Stomach (tissue), 9 donors: ENCODE results near the gene TRIM36. TPM values are rescaled to one million over a fixed set of nuclear protein-coding genes. Genes with fewer than 3 reads are reported as not detected.

Experiments used
- DNase-seq, 2 donors: peaks; one replicate each; pipeline versions ENCODE4 v3.0.0 to v3.0.0-alpha.2; 2013 to 2019
- H3K27ac ChIP-seq, 5 donors: fragments of 200-600 bp in 4 of 5; sonication (generic) in 4 of 5; one replicate each; pipeline ENCODE4 v1.5.1; 2013 to 2019; ENCODE audit warnings: mild to moderate bottlenecking in 1 of 5, moderate library complexity in 1 of 5
- H3K27me3 ChIP-seq, 3 donors: fragments of 200-600 bp; sonication (generic); one replicate each; pipeline ENCODE4 v1.5.1; 2017 to 2019; ENCODE audit warnings: mixed run types in 1 of 3
- H3K36me3 ChIP-seq, 4 donors: fragments of 200-600 bp; sonication (generic); 1 replicate in 3 of 4; 2 replicates in 1 of 4; pipeline ENCODE4 v1.5.1; 2016 to 2019
- H3K4me1 ChIP-seq, 4 donors: fragments of 200-600 bp; sonication (generic); one replicate each; pipeline ENCODE4 v1.5.1; 2016 to 2019
- H3K4me3 ChIP-seq, 4 donors: fragments of 200-600 bp; sonication (generic) in 3 of 4; one replicate each; pipeline ENCODE4 v1.5.1; 2016 to 2019; ENCODE audit warnings: mild to moderate bottlenecking in 1 of 4
- H3K9me3 ChIP-seq, 4 donors: fragments of 200-600 bp; sonication (generic); one replicate each; pipeline ENCODE4 v1.5.1; 2016 to 2019
- CTCF ChIP-seq, 7 experiments: fragments of 450-650 bp in 4 of 7; fragments of 200-600 bp in 3 of 7; sonication (generic) in 3 of 7; IDR thresholded peaks; one replicate each; pipeline ENCODE4 v1.5.1; 2016 to 2019; ENCODE audit warnings: antibody characterized with exemption in 7 of 7, control low read depth in 2 of 7, mild to moderate bottlenecking in 1 of 7
- EP300 ChIP-seq: sonication (generic); formaldehyde crosslinking; IDR thresholded peaks from one replicate; pipeline ENCODE4 v1.6.1; 2017; ENCODE audit warnings: antibody characterized with exemption
- POLR2A ChIP-seq, 4 donors: fragments of 450-650 bp; IDR thresholded peaks; one replicate each; pipeline ENCODE4 v1.6.1; 2016; ENCODE audit warnings: antibody characterized with exemption in 4 of 4, control low read depth in 2 of 4, mild to moderate bottlenecking in 1 of 4, moderate library complexity in 1 of 4
- POLR2AphosphoS5 ChIP-seq, 3 donors: sonication (generic); formaldehyde crosslinking; IDR thresholded peaks; one replicate each; pipeline ENCODE4 v1.6.1; 2016; ENCODE audit warnings: antibody characterized with exemption in 3 of 3
- WGBS, 5 donors: extraction: QIAGEN DNeasy Blood & Tissue Kit in 3 of 5; methylation state at CpG; one replicate each; pipeline versions ENCODE4 v1.1.5 to v1.1.7; 2013 to 2018; 5-methylcytosine and 5-hydroxymethylcytosine counted together
- intact Hi-C: fragments of 100-400 bp; cut with DNase I; formaldehyde crosslinking; loops from one replicate; pipeline ENCODE4 v1.15.1; 2023; ENCODE audit warnings: low total_unique reads
- polyA plus RNA-seq, 3 donors: library from polyadenylated mRNA; stranded (reverse); fragments of 200-250 nt; gene quantifications; one replicate each; pipeline ENCODE4 v1.2.3, GENCODE V29; 2013
- total RNA-seq, 5 donors: library from RNA; depleted of rRNA; stranded (reverse); fragments of >200 nt; gene quantifications; one replicate each; pipeline versions ENCODE4 v1.1.0 to v1.2.3, GENCODE V29; 2014 to 2016
- donor health status: healthy with polysubstance abuse.
- donor health status: Bipolar disorder and iron deficiency.
- donor health status: healthy.

Gene TRIM36
- total and polyA plus RNA-seq, 8 donors = 1.8 to 36.5 (median 6.1) TPM

- WGBS, 5 donors = 32 to 65% (median 47%) methylated on average over 3 of the region's 3 CpGs
- TF ChIP-seq EP300 (no peak), POLR2AphosphoS5 (IDR thresholded peaks at IDR 0.05) (no peak), CTCF (IDR thresholded peaks at IDR 0.05) (no peak), POLR2A (IDR thresholded peaks at IDR 0.05) (no peak)
These were observed 8.7 kb downstream of the TRIM36 start for GRCh38 chr5:115160975-115161475.

GRCh38 chr5:115151208-115151805, 18.4 kb downstream of the TRIM36 start:
- Histone ChIP-seq H3K27ac (no peak overlapping the region), H3K27me3 (no peaks in the 10 kb centered on the region), H3K9me3 (peaks cover 0 to 20% (median 10%) of the 10 kb centered on the region in 4 donors), H3K4me3 (no peak overlapping the region), H3K36me3 (no peaks in the 10 kb centered on the region), H3K4me1 (no peaks in the 10 kb centered on the region)
- TF ChIP-seq POLR2A (IDR thresholded peaks at IDR 0.05) = no peak
- no peak for TF ChIP-seq CTCF (IDR thresholded peaks at IDR 0.05)
- TF ChIP-seq EP300 = no peak
- TF ChIP-seq POLR2AphosphoS5 (IDR thresholded peaks at IDR 0.05) = no peak
- intact Hi-C loops = no loop called here
- 88 to 96% (median 93%) methylated on average over 6 of the region's 6 CpGs for WGBS, 5 donors
- DNase-seq = no peak

More at GRCh38 chr5:115160975-115161475, 8.7 kb downstream of the TRIM36 start:
- intact Hi-C loops = no loop called here
- H3K4me3 ChIP-seq = no peak overlapping the region
- H3K9me3 ChIP-seq = peaks cover 0 to 8% (median 6%) of the 10 kb centered on the region in 4 donors
- H3K27ac ChIP-seq = no peak overlapping the region
- DNase-seq = peak in 1 of 2 donors; percentile 16
- peaks cover 0 to 15% (median 0%) of the 10 kb centered on the region in 3 donors for H3K27me3 ChIP-seq
- H3K4me1 ChIP-seq = no peaks in the 10 kb centered on the region
- H3K36me3 ChIP-seq = peaks cover 0 to 4% (median 0%) of the 10 kb centered on the region in 4 donors

- Histone ChIP-seq H3K36me3 (no peaks in the 10 kb centered on the region), H3K4me1 (no peaks in the 10 kb centered on the region), H3K27ac (no peak overlapping the region), H3K27me3 (no peaks in the 10 kb centered on the region), H3K9me3 (peaks cover 0 to 20% (median 9%) of the 10 kb centered on the region in 4 donors), H3K4me3 (no peak overlapping the region)
- DNase-seq = no peak
- TF ChIP-seq POLR2AphosphoS5 (IDR thresholded peaks at IDR 0.05) = no peak
- TF ChIP-seq EP300 = no peak
- no peak for TF ChIP-seq CTCF (IDR thresholded peaks at IDR 0.05)
- TF ChIP-seq POLR2A (IDR thresholded peaks at IDR 0.05) = no peak
- 81 to 90% (median 88%) methylated on average over 5 of the region's 5 CpGs for WGBS, 5 donors
- intact Hi-C loops = no loop called here
These were observed 19.2 kb downstream of the TRIM36 start for GRCh38 chr5:115150512-115150911.

- Histone ChIP-seq H3K9me3 (peaks cover 0 to 4% (median under 1%) of the 10 kb centered on the region in 4 donors), H3K4me1 (no peaks in the 10 kb centered on the region), H3K36me3 (no peaks in the 10 kb centered on the region), H3K4me3 (no peak overlapping the region), H3K27ac (no peak overlapping the region), H3K27me3 (no peaks in the 10 kb centered on the region)
- intact Hi-C loops = no loop called here
- WGBS, 5 donors = 38 to 62% (median 49%) methylated on average over 5 of the region's 5 CpGs
- no peak for TF ChIP-seq POLR2A (IDR thresholded peaks at IDR 0.05)
- TF ChIP-seq CTCF (IDR thresholded peaks at IDR 0.05) = no peak
- TF ChIP-seq EP300 = no peak
- TF ChIP-seq POLR2AphosphoS5 (IDR thresholded peaks at IDR 0.05) = no peak
- DNase-seq = no peak
These were observed 22.7 kb downstream of the TRIM36 start for GRCh38 chr5:115147052-115147451.
